Stimulated activated CD8-positive, alpha-beta memory T cell treated with anti-CD3 and anti-CD28 coated beads, Interleukin-15, amount 100 ng/mL, for 4 hours (primary cell): ENCODE data around the gene AMIGO2.

Experiments
- DNase-seq, 2 donors: peaks; one replicate each; pipeline ENCODE4 v3.0.0-alpha.2; 2020; ENCODE audit warnings: low read depth in 2 of 2

AMIGO2 gene

GRCh38 chr12:47033789-47034555 lies 45.8 kb downstream of the AMIGO2 start:
- no peak for DNase-seq

DNA sequence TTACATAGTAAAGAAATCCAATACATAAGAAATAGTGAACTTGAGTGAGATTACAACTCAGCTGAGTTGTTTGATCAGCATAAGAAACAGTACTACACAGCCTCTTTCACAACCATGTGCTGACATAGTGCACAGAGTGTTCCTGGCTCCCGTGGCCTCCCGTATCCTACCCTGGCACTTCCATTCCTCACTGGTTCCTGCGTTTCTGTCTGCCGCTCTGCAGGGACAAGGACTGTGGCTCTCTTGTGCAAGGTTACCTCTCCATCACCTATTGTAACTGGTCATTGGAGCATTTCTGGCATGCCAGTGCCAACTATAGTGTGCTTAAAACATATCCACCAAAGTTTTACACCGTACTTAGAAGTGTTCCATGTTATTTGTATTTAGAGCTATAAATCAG lies 46.7 kb downstream of the AMIGO2 start:
- no peak for DNase-seq

- DNase-seq = no peak
Measured at GRCh38 chr12:47032644-47033043, 47.1 kb downstream of the AMIGO2 start.

DNA sequence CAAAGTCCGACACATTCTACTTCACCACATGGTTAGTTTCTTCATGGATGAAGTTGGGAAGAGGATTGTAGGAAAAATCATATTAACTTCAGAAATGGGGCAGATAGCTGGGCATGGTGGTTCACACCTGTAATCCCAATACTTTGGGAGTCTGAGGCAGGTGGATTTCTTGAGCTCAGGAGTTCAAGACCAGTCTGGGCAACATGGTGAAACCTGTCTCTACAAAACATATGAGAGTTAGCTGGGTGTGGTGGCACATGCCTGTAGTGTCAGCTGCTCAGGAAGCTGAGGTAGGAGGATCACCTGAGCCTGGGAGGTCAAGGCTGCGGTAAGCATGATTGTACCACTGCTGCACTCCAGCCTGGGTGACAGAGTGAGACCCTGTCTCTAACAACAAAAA lies 49.9 kb downstream of the AMIGO2 start:
- no peak for DNase-seq

GRCh38 chr12:47028981-47029708 lies 50.6 kb downstream of the AMIGO2 start:
- DNase-seq = no peak

DNA sequence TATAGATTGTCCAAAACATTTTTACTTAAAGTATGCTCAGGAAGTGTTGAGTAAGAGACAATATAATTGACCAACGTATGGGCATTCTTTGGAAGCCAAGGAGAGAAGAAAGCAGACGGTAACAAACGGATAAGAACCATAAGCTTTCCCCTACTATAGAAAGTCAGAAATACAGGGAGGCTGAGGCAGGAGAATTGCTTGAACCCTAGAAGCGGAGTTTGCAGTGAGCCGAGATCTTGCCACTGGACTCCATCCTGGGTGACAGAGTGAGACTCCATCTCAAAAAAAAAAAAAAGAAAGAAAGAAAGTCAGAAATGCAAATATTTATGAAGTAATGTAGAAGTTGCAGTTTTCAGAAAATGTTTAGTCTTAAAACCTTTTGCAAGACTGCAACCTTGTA lies 51.6 kb downstream of the AMIGO2 start:
- no peak for DNase-seq
